Skeletal muscle satellite cell (primary cell): ENCODE data around the gene ESYT1.
"Not testable (repeated sequence)": the region's sequence is repeated elsewhere in the genome, so short reads cannot be mapped to it uniquely, and the experiment has no call there.

Experiments
- H3K27me3 ChIP-seq: 2 replicates; pipeline ENCODE4 v1.7.0; 2013; ENCODE audit warnings: low read length; ENCODE audit not compliant: control insufficient read depth, insufficient read depth
- H3K36me3 ChIP-seq: 2 replicates; pipeline ENCODE4 v1.7.0; 2013; ENCODE audit warnings: mild to moderate bottlenecking, control low read depth, low read length; ENCODE audit not compliant: insufficient read depth
- H3K4me1 ChIP-seq: 2 replicates; pipeline ENCODE4 v1.7.0; 2013; ENCODE audit warnings: low read length; ENCODE audit not compliant: control insufficient read depth, insufficient read depth
- H3K4me2 ChIP-seq: 2 replicates; pipeline ENCODE4 v1.7.0; 2013; ENCODE audit warnings: mild to moderate bottlenecking, low read length
- H3K4me3 ChIP-seq: 2 replicates; pipeline ENCODE4 v1.7.0; 2013; ENCODE audit warnings: low read length
- H3K9ac ChIP-seq: 2 replicates; pipeline ENCODE4 v1.7.0; 2013; ENCODE audit warnings: mild to moderate bottlenecking, low read depth, low read length, moderate library complexity
- H3K9me3 ChIP-seq: replicated peaks from 2 replicates; pipeline ENCODE4 v1.7.0; 2013; ENCODE audit warnings: mild to moderate bottlenecking, control low read depth, low read length

Gene ESYT1

DNA sequence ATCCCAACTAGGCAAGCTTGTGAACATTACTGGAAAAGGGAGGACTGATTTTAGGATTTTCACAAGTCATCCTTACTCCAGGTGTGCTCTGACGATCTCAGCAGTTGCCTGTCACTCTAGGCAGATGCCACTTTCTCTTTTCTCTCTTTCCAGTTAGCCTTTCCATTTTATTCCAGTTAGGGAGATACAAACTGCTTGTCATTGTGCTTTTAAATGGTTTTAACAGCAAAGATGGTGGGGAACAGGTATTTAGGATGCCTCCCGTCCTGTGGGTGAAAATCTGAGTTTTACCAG lies 22.5 kb upstream of the ESYT1 start:
- peak overlapping the region; percentile 98 for H3K4me2 ChIP-seq
- peak overlapping the region; percentile 97 for H3K9ac ChIP-seq
- H3K4me1 ChIP-seq = peaks cover 21% of the 10 kb centered on the region
- H3K9me3 ChIP-seq = no peaks in the 10 kb centered on the region
- no peaks in the 10 kb centered on the region for H3K27me3 ChIP-seq
- peaks cover 36% of the 10 kb centered on the region for H3K36me3 ChIP-seq
- peak overlapping the region; percentile 97 for H3K4me3 ChIP-seq

DNA sequence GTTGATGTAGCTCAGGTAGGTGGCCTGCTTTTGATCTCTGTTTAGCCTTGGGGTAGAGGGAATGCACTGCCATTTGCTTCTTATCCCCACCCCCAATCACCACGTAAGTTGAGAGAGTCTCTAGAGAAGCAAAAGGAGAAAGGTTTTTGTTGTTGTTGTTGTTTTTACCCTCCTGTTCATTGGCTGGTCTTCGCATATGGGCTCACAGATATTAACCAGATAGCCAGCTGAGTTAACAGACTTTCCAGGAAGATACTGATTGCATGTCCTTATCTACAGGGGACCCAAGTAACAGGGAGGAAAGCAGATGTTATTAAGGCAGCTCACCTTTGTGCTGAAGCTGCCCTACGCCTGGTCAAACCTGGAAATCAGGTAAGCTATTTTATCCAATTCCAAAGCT lies 20.8 kb upstream of the ESYT1 start:
- peaks cover 49% of the 10 kb centered on the region for H3K36me3 ChIP-seq
- no peak overlapping the region for H3K4me3 ChIP-seq
- no peaks in the 10 kb centered on the region for H3K9me3 ChIP-seq
- H3K27me3 ChIP-seq = no peaks in the 10 kb centered on the region
- peak overlapping the region; percentile 97 for H3K9ac ChIP-seq
- H3K4me1 ChIP-seq = peaks cover 21% of the 10 kb centered on the region
- H3K4me2 ChIP-seq = no peak overlapping the region

- H3K4me1 ChIP-seq = peaks cover 16% of the 10 kb centered on the region
- H3K27me3 ChIP-seq = no peaks in the 10 kb centered on the region
- no peak overlapping the region for H3K4me2 ChIP-seq
- H3K9ac ChIP-seq = no peak overlapping the region
- H3K4me3 ChIP-seq = no peak overlapping the region
- H3K9me3 ChIP-seq = no peaks in the 10 kb centered on the region
- peaks cover 57% of the 10 kb centered on the region for H3K36me3 ChIP-seq
Observed at GRCh38 chr12:56110571-56110970, 17.5 kb upstream of the ESYT1 start.

- Histone ChIP-seq H3K4me3 (no peak overlapping the region), H3K4me1 (peaks cover 12% of the 10 kb centered on the region), H3K36me3 (peaks cover 40% of the 10 kb centered on the region), H3K4me2 (no peak overlapping the region), H3K9me3 (no peaks in the 10 kb centered on the region), H3K9ac (no peak overlapping the region), H3K27me3 (no peaks in the 10 kb centered on the region)
Observed at GRCh38 chr12:56114084-56114483, 14.0 kb upstream of the ESYT1 start.

DNA sequence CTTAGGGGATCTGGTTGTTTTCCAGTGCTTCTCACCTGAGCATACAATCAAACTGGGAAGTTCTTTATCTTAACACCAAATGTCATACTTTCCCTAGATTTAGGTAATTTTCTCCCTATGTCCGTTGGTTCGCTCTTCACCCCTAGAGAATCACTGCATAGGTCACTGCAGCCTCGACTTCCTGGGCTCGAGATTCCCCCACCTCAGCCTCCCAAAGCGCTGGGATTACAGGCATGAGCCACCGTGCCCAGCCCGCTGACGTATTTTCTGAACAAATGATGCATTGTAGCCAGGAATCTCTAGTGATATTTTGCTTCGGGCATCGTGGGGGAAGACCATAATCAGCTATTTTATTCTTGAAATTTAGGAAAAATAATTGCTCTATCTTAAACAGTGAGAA lies 12.7 kb upstream of the ESYT1 start:
- Histone ChIP-seq H3K4me3 (peak overlapping the region; percentile 71), H3K9ac (peak overlapping the region; percentile 97), H3K27me3 (no peaks in the 10 kb centered on the region), H3K9me3 (no peaks in the 10 kb centered on the region), H3K36me3 (peaks cover 32% of the 10 kb centered on the region), H3K4me2 (peak overlapping the region; percentile 80), H3K4me1 (peaks cover 24% of the 10 kb centered on the region)

DNA sequence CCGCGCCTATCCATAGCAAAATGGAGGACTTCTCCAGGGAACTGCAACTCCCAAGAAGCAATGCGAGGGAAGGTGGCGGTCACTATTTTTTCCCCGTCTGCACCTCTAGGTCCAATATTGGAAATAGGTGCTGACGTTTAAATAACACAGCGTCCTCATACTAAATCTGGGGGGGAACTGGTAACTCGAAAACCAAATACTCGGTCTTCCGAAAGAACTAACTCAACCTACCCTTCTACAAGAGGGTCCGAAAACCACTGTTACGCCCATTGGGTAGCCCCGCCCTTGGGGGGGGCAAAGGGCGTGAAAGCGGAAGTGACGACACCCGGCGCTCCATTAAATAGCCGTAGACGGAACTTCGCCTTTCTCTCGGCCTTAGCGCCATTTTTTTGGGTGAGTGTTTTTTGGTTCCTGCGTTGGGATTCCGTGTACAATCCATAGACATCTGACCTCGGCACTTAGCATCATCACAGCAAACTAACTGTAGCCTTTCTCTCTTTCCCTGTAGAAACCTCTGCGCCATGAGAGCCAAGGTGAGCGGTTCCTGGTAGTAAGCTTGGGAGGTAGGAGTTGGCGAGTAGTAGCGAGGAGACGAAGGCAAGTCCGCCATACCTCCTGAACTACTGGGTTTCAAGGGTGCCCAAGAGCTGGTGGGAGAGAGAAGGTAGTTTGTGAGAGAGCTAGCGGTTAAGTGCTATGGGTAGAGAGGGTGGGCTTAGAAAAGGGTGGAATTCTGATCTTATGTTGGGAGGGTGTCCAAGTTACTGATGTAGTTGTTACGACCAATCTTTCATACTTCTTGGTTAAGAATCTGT lies 11.6 kb upstream of the ESYT1 start, which contains the start of gene RPL41:
Gene RPL41, plus strand, starts transcription at position 367 of the 815 bp plus-strand sequence.
- Histone ChIP-seq H3K36me3 (peaks cover 30% of the 10 kb centered on the region), H3K4me1 (peaks cover 25% of the 10 kb centered on the region), H3K27me3 (no peaks in the 10 kb centered on the region), H3K9me3 (no peaks in the 10 kb centered on the region), H3K4me3 (peak within 1 kb of the TSS; percentile 71), H3K4me2 (peak within 1 kb of the TSS; percentile 80), H3K9ac (peak within 1 kb of the TSS; percentile 97)

DNA sequence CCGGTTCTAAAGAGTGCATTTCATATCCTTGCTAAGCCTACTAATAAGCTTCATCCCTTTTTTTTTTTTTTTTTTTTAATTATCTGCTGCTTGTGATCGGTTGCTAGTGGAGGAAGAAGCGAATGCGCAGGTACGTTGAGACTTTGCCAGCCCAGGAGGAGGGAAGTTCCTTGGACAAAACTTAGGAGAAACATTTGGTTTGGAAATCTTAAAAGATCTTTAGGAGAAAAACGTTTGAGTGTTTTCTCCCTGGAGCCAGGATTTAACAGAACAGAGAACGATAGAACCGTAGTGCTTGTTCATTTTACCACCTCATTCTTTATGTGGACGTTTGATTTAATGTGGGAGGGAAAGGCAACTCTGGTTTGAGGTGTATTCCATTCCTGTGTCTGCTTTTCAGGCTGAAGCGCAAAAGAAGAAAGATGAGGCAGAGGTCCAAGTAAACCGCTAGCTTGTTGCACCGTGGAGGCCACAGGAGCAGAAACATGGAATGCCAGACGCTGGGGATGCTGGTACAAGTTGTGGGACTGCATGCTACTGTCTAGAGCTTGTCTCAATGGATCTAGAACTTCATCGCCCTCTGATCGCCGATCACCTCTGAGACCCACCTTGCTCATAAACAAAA lies 10.9 kb upstream of the ESYT1 start:
- peak overlapping the region; percentile 97 for H3K9ac ChIP-seq
- not testable (repeated sequence) for H3K27me3 ChIP-seq, H3K9me3 ChIP-seq
- H3K4me2 ChIP-seq = peak overlapping the region; percentile 80
- H3K4me1 ChIP-seq = peaks cover 25% of the 10 kb centered on the region
- peak overlapping the region; percentile 80 for H3K4me3 ChIP-seq
- H3K36me3 ChIP-seq = peaks cover 27% of the 10 kb centered on the region

GRCh38 chr12:56117778-56118687 lies 10.0 kb upstream of the ESYT1 start, which contains the start of gene ZC3H10:
Gene ZC3H10, plus strand, starts transcription at chr12:56118266. Its CDS starts 2,297 bp downstream, at chr12:56120563.
- Histone ChIP-seq H3K9me3 (no peaks in the 10 kb centered on the region), H3K4me1 (peaks cover 25% of the 10 kb centered on the region), H3K27me3 (no peaks in the 10 kb centered on the region), H3K9ac (peak within 1 kb of the TSS; percentile 97), H3K4me3 (peak within 1 kb of the TSS; percentile 80), H3K4me2 (peak within 1 kb of the TSS; percentile 88), H3K36me3 (peaks cover 24% of the 10 kb centered on the region)

DNA sequence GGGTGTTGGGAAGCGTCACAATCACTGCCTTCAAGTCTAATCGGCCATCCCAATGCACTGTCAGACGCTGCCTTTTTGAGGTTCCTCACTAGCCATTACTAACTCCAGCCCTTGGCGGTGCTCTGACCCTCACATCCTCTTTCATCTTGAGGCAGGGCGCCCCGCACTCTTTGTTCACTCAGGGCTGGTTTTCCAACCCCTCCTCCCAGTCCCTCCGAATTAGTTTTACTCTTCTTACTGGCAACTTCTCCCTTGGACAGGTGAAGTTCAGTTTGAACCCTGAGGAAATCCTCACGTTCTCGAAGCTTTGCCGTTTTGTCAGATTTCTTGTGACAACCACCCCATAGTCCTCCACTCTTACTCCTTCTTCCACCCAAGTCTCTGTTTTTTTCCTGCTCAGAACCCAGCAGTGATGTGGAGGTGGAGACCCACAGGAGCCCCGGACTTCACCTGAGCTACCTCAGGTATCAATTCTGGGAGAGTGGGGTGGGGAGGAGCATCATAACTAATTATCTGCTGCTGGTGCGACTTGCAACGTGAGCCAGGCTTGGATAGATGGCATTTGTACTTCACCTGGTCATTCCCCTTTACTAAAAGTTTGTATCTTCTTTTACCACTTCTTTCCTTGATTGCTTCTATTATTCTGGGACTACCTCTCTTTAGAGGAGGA lies 9.2 kb upstream of the ESYT1 start:
- Histone ChIP-seq H3K36me3 (peaks cover 20% of the 10 kb centered on the region), H3K9ac (peak overlapping the region; percentile 97), H3K27me3 (no peaks in the 10 kb centered on the region), H3K4me3 (peak overlapping the region; percentile 80), H3K4me1 (peaks cover 25% of the 10 kb centered on the region), H3K4me2 (peak overlapping the region; percentile 88), H3K9me3 (no peaks in the 10 kb centered on the region)

GRCh38 chr12:56119361-56119796 lies 8.7 kb upstream of the ESYT1 start:
- peak overlapping the region; percentile 97 for H3K9ac ChIP-seq
- no peaks in the 10 kb centered on the region for H3K27me3 ChIP-seq
- peak overlapping the region; percentile 80 for H3K4me3 ChIP-seq
- peaks cover 25% of the 10 kb centered on the region for H3K4me1 ChIP-seq
- no peaks in the 10 kb centered on the region for H3K9me3 ChIP-seq
- peaks cover 19% of the 10 kb centered on the region for H3K36me3 ChIP-seq
- peak overlapping the region; percentile 88 for H3K4me2 ChIP-seq
